ENCODE results near the gene ANGEL1. TPM values are rescaled to one million over a fixed set of nuclear protein-coding genes. Genes with fewer than 3 reads are reported as not detected.

ANGEL1 gene
- total RNA-seq, 2 donors from 2014 or later: 11.9 to 14.0 TPM

DNA sequence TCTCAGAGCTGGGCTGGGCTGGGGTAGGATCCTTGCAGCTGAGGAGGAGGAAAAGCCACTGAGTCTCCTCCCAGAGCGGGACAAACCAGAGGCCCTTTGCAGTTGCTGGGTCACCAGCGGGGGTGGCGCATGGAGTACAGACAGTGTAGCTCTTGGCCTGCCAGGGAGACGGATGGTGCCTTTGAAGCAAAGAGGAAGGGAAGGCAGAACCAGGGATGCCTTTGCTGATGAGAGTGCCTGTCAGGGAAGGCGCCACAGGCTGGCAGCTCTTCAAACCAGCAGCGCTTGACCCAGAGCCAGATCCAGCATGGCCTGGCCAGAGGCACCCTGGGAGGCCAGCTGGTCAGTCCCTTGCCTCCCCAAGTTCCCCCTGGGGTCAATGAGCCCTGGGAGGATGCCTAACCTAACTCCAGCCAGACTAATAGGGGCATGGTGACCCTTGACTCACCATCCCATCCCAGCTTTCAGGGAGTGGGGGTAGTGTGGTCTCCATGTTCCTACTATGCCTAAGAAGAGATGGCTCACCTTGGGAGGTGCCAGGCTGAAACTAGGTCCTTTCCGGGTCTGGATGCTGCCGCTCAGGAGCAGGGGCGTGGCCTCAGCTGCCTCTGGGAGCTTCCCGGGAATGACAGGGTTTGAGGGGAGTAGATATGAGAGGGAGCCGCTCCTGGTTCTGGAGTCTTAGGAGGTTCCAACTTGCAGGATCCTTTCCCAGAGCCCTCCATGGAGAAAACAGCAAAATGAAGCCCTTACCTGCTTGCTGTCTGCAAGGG is 31.6 kb downstream of the ANGEL1 start:
- no peaks in the 10 kb centered on the region for H3K9me3 ChIP-seq (ENCODE audit: control insufficient read depth, low read length, poor library complexity, severe bottlenecking)
- peaks cover 7% of the 10 kb centered on the region for H3K36me3 Mint-ChIP-seq (ENCODE audit: low read depth)
- H3K4me1 Mint-ChIP-seq: peaks cover 24% of the 10 kb centered on the region
- DNase-seq (no peak), ATAC-seq (no peak)
- H3K4me3 Mint-ChIP-seq: peak overlapping the region; percentile 63
- H3K27me3 Mint-ChIP-seq: no peaks in the 10 kb centered on the region
- H3K27ac Mint-ChIP-seq: peak overlapping the region; percentile 89

DNA sequence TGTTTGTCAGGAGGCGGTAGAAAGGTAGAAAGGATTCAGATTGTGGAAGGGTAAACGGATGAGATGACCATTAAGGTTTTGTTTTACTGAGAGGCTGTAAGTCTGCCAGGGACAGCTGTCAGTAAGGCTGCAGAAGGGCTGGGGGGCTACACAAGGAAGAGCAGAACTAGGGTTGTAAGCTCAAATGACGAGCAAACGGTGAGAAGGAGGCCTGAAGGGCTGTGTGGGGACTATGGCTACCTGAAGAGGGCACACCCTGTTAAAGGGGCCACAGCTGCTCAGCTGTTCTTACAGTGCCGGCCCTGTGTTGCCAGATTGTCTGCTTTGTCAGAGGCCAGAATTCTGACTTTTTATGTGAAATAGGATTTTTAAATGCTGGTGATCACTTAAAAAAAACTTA is 32.3 kb downstream of the ANGEL1 start:
- H3K4me3 Mint-ChIP-seq: no peak overlapping the region
- peak overlapping the region; percentile 89 for H3K27ac Mint-ChIP-seq
- H3K36me3 Mint-ChIP-seq (ENCODE audit: low read depth): peaks cover 7% of the 10 kb centered on the region
- peaks cover 24% of the 10 kb centered on the region for H3K4me1 Mint-ChIP-seq
- ATAC-seq (no peak), DNase-seq (no peak)
- no peaks in the 10 kb centered on the region for H3K27me3 Mint-ChIP-seq
- H3K9me3 ChIP-seq (ENCODE audit: control insufficient read depth, low read length, poor library complexity, severe bottlenecking): no peaks in the 10 kb centered on the region

GRCh38 chr14:76780058-76780345 is 32.7 kb downstream of the ANGEL1 start:
- no peaks in the 10 kb centered on the region for H3K9me3 ChIP-seq (ENCODE audit: control insufficient read depth, low read length, poor library complexity, severe bottlenecking)
- peaks cover 26% of the 10 kb centered on the region for H3K4me1 Mint-ChIP-seq
- peak overlapping the region; percentile 89 for H3K27ac Mint-ChIP-seq
- H3K36me3 Mint-ChIP-seq (ENCODE audit: low read depth): peaks cover 8% of the 10 kb centered on the region
- H3K4me3 Mint-ChIP-seq: peak overlapping the region; percentile 59
- ATAC-seq (no peak), DNase-seq (no peak)
- no peaks in the 10 kb centered on the region for H3K27me3 Mint-ChIP-seq

- Mint-ChIP-seq H3K36me3 (ENCODE audit: low read depth) (peaks cover 9% of the 10 kb centered on the region), H3K4me1 (peaks cover 25% of the 10 kb centered on the region), H3K4me3 (peak overlapping the region; percentile 59), H3K27me3 (no peaks in the 10 kb centered on the region), H3K27ac (peak overlapping the region; percentile 89)
- DNase-seq (no peak), ATAC-seq (no peak)
- no peaks in the 10 kb centered on the region for H3K9me3 ChIP-seq (ENCODE audit: control insufficient read depth, low read length, poor library complexity, severe bottlenecking)
Observed at GRCh38 chr14:76779221-76780057, 33.2 kb downstream of the ANGEL1 start.

DNA sequence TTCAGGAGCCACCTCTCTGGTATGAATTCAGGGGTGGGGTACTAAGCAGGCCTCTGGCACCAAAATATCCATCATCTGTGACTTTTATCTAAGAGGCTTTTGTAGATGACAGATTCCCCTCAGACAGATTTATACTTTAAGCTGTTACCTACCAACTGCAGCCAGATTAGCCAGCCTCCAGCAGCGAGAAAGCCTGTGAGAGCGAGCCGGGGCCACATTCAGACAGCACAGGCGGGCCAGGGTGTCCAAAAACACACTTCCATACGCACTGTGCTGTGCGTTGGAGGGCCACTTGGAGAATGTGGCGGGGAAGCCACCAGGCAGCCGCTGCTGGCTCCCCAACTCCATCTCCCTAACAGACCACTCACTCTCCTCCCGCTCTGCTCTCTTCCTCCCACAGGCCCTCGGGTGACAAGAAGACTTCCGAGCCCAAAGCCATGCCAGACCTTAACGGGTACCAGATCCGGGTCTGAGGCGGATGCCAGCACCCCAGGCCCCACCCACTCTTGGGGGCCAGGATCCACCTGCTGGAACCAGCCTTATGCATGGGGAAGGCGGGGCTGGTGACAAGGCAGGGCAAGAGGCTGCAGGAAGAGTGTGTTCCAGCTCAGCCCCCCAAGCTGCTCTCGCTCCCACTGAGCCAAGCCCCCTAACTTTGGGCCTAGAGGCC is 34.0 kb downstream of the ANGEL1 start:
- H3K27ac Mint-ChIP-seq: peak overlapping the region; percentile 54
- DNase-seq (no peak), ATAC-seq (no peak)
- H3K27me3 Mint-ChIP-seq: no peaks in the 10 kb centered on the region
- H3K36me3 Mint-ChIP-seq (ENCODE audit: low read depth): peaks cover 9% of the 10 kb centered on the region
- no peak overlapping the region for H3K4me3 Mint-ChIP-seq
- peaks cover 25% of the 10 kb centered on the region for H3K4me1 Mint-ChIP-seq
- H3K9me3 ChIP-seq (ENCODE audit: control insufficient read depth, low read length, poor library complexity, severe bottlenecking): no peaks in the 10 kb centered on the region

GRCh38 chr14:76777721-76778120 is 35.0 kb downstream of the ANGEL1 start:
- peaks cover 6% of the 10 kb centered on the region for H3K36me3 Mint-ChIP-seq (ENCODE audit: low read depth)
- H3K4me3 Mint-ChIP-seq: no peak overlapping the region
- no peak for DNase-seq
- no peaks in the 10 kb centered on the region for H3K9me3 ChIP-seq (ENCODE audit: control insufficient read depth, low read length, poor library complexity, severe bottlenecking)
- H3K27me3 Mint-ChIP-seq: no peaks in the 10 kb centered on the region
- peak overlapping the region; percentile 39 for H3K27ac Mint-ChIP-seq
- ATAC-seq: no peak
- H3K4me1 Mint-ChIP-seq: peaks cover 16% of the 10 kb centered on the region

- H3K4me3 Mint-ChIP-seq: no peak overlapping the region
- ATAC-seq (peak; percentile 26), DNase-seq (no peak)
- H3K36me3 Mint-ChIP-seq (ENCODE audit: low read depth): peaks cover 6% of the 10 kb centered on the region
- no peaks in the 10 kb centered on the region for H3K27me3 Mint-ChIP-seq
- H3K27ac Mint-ChIP-seq: peak overlapping the region; percentile 39
- H3K9me3 ChIP-seq (ENCODE audit: control insufficient read depth, low read length, poor library complexity, severe bottlenecking): no peaks in the 10 kb centered on the region
- H3K4me1 Mint-ChIP-seq: peaks cover 10% of the 10 kb centered on the region
Observed at GRCh38 chr14:76776428-76777251, 36.0 kb downstream of the ANGEL1 start.

- H3K36me3 Mint-ChIP-seq (ENCODE audit: low read depth): peaks cover 6% of the 10 kb centered on the region
- H3K4me3 Mint-ChIP-seq: no peak overlapping the region
- H3K27me3 Mint-ChIP-seq: no peaks in the 10 kb centered on the region
- H3K4me1 Mint-ChIP-seq: peaks cover 10% of the 10 kb centered on the region
- DNase-seq (no peak), ATAC-seq (no peak)
- no peak overlapping the region for H3K27ac Mint-ChIP-seq
- no peaks in the 10 kb centered on the region for H3K9me3 ChIP-seq (ENCODE audit: control insufficient read depth, low read length, poor library complexity, severe bottlenecking)
Observed at GRCh38 chr14:76775695-76776427, 36.8 kb downstream of the ANGEL1 start.

GRCh38 chr14:76774821-76775694 is 37.6 kb downstream of the ANGEL1 start:
- H3K4me1 Mint-ChIP-seq: peaks cover 10% of the 10 kb centered on the region
- H3K36me3 Mint-ChIP-seq (ENCODE audit: low read depth): peaks cover 3% of the 10 kb centered on the region
- H3K27ac Mint-ChIP-seq: peak overlapping the region; percentile 86

DNA sequence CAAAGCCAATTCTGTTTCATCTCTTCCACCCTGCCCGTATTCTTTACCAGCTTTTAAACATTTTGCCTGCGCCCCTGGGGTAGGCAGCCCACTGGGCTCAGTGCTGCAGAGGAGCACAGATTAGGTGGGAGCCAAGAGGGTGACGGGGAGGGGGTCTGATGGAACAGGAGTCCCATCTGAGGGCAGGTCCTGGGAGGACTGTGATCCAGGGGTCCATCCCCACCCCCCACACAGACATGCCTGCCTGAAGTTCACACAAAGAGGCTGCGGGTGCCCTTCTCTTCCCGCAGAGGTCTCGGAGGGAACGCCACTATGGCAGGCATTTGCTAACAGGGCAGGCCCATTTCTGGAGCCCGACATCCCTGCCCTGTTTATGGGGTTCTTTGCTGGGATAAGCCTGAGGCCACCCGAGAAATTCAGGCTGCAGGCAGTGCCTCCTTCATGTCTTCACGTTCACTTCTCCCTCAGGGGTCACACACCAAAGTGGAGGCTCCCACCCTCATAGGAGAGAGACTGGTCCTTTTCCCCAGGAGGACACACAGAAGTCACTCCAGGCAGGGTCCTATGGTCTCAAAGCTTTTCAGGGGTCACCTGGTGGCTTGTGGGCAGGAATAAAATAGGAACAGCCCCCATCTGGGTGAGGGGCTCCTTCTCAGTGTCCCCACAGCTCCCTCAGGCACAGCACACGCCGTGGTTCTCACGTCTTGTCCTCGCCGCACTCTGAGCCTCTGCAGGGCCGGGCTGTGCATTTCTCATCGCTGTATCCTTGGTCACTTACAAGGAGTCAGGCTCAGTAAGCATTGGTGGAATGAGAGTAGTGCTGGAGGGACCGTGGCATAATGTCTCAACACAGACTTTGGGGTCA is 38.5 kb downstream of the ANGEL1 start:
- Mint-ChIP-seq H3K4me3 (no peak overlapping the region), H3K4me1 (peaks cover 10% of the 10 kb centered on the region), H3K36me3 (ENCODE audit: low read depth) (peaks cover 3% of the 10 kb centered on the region), H3K27me3 (no peaks in the 10 kb centered on the region), H3K27ac (peak overlapping the region; percentile 86)
- no peak for DNase-seq
- H3K9me3 ChIP-seq (ENCODE audit: control insufficient read depth, low read length, poor library complexity, severe bottlenecking): no peaks in the 10 kb centered on the region
- ATAC-seq: no peak

More at GRCh38 chr14:76774821-76775694, 37.6 kb downstream of the ANGEL1 start:
- H3K9me3 ChIP-seq (ENCODE audit: control insufficient read depth, low read length, poor library complexity, severe bottlenecking): no peaks in the 10 kb centered on the region
- H3K4me3 Mint-ChIP-seq: no peak overlapping the region
- ATAC-seq: no peak
- no peaks in the 10 kb centered on the region for H3K27me3 Mint-ChIP-seq
- DNase-seq: no peak

Data from T-helper 17 cell (primary cell).